ENCODE results near the gene EPS8L1.
"Not testable (repeated sequence)": the region's sequence is repeated elsewhere in the genome, so short reads cannot be mapped to it uniquely, and the experiment has no call there.

DNA sequence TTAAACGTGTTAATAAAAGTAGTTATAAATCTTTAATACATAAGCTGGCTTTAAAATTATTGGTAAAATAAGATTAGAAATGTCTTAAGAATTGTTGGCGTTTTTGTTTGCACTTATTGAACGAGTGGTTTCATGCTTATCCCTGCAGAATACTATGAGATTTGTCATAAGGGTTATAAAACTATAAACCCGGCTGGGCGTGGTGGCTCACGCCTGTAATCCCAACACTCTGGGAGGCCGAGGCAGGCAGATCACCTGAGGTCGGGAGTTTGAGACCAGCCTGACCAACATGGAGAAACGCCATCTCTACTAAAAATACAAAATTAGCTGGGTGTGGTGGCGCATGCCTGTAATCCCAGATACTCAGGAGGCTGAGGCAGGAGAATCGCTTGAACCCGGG lies 35.0 kb upstream of the EPS8L1 start:
- TF ChIP-seq, protein P1, sequence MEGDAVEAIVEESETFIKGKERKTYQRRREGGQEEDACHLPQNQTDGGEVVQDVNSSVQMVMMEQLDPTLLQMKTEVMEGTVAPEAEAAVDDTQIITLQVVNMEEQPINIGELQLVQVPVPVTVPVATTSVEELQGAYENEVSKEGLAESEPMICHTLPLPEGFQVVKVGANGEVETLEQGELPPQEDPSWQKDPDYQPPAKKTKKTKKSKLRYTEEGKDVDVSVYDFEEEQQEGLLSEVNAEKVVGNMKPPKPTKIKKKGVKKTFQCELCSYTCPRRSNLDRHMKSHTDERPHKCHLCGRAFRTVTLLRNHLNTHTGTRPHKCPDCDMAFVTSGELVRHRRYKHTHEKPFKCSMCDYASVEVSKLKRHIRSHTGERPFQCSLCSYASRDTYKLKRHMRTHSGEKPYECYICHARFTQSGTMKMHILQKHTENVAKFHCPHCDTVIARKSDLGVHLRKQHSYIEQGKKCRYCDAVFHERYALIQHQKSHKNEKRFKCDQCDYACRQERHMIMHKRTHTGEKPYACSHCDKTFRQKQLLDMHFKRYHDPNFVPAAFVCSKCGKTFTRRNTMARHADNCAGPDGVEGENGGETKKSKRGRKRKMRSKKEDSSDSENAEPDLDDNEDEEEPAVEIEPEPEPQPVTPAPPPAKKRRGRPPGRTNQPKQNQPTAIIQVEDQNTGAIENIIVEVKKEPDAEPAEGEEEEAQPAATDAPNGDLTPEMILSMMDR (IDR thresholded peaks at IDR 0.05) = not testable (repeated sequence)
- TF ChIP-seq EZH2phosphoT487 (IDR thresholded peaks at IDR 0.05; ENCODE audit: borderline replicate concordance, low read depth); CHD2 (IDR thresholded peaks at IDR 0.05; ENCODE audit: low read length, partially characterized antibody); FOXM1 (IDR thresholded peaks at IDR 0.05; ENCODE audit: low read depth); TAF1 (IDR thresholded peaks at IDR 0.05; ENCODE audit: borderline replicate concordance, low read depth, low read length): not testable (repeated sequence)
- TF ChIP-seq, protein P2, sequence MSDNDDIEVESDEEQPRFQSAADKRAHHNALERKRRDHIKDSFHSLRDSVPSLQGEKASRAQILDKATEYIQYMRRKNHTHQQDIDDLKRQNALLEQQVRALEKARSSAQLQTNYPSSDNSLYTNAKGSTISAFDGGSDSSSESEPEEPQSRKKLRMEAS (IDR thresholded peaks at IDR 0.05; ENCODE audit: low read depth) = not testable (repeated sequence)
